HUES6 (cell line): ENCODE results near the gene GAL.
A peak's percentile ranks its signal among the peaks of the same experiment; 100 is the strongest.
"Not testable (repeated sequence)": the region's sequence is repeated elsewhere in the genome, so short reads cannot be mapped to it uniquely, and the experiment has no call there.

Experiments used
- H3K27ac ChIP-seq: 2 replicates; pipeline ENCODE4 v1.7.0; 2013; ENCODE audit warnings: low read depth, mild to moderate bottlenecking, low read length, inconsistent platforms
- H3K27me3 ChIP-seq: 2 replicates; pipeline ENCODE4 v1.6.1; 2013; ENCODE audit warnings: low read length; ENCODE audit not compliant: control insufficient read depth, insufficient read depth
- H3K36me3 ChIP-seq: 2 replicates; pipeline ENCODE4 v1.6.1; 2013; ENCODE audit warnings: low read length; ENCODE audit not compliant: control insufficient read depth, insufficient read depth
- H3K4me1 ChIP-seq: 2 replicates; pipeline ENCODE4 v1.6.1; 2013; ENCODE audit warnings: low read length; ENCODE audit not compliant: control insufficient read depth, insufficient read depth
- H3K4me3 ChIP-seq: 2 replicates; pipeline ENCODE4 v1.5.1; 2013; ENCODE audit warnings: low read depth, low read length
- H3K9ac ChIP-seq: one replicate; pipeline ENCODE4 v1.6.1; 2013; ENCODE audit warnings: mild to moderate bottlenecking, low read length
- H3K9me3 ChIP-seq: 2 replicates; pipeline ENCODE4 v1.6.1; 2013; ENCODE audit warnings: low read depth, low read length; ENCODE audit not compliant: control insufficient read depth, insufficient read depth

Gene GAL, protein sequence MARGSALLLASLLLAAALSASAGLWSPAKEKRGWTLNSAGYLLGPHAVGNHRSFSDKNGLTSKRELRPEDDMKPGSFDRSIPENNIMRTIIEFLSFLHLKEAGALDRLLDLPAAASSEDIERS

DNA sequence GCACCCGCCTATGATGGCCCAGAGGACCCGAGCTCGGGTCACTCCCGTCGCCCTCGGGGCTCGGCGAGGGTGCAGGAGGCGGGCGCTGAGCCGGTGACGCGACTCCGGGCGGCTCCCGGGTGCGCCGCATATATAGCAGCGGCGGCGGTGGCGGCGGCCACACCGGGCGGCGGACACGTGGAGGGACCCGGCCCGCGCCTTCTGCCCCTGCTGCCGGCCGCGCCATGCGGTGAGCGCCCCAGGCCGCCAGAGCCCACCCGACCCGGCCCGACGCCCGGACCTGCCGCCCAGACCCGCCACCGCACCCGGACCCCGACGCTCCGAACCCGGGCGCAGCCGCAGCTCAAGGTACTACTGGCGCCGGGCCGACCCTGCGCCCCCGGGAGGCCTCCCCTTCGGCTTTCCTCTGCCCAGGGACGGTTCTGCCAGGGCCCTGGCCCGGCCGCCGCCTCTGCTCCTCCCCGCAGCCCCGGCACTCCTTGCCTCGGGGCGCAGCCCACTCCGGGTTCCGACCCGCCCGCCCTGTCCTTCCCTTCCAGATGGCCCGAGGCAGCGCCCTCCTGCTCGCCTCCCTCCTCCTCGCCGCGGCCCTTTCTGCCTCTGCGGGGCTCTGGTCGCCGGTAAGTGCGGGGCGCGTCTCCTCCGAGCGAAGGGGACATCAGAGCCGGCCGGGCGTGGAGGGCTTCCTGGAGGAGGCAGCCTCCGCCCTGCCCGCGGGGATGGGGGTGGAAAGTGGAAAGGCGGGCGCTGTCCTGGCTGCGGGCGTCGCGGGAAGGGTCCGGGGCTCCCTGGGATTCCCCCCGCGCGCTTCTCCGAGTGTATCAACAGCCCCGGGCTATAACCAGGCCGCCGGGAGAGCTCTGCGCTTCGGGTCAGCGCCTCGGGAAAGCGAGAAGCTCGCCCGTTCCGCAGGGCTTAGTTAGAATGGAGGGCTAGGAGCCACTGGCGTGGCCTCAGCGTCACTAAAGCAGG lies at the start of gene GAL:
TSS of gene GAL (plus strand) at position 160 of the 972 bp plus-strand sequence. CDS start at position 540, 380 bp downstream.
- H3K27me3 ChIP-seq, result peaks cover 36% of the 10 kb centered on the region
- H3K27ac ChIP-seq, result peak within 1 kb of the TSS; percentile 82; the same call in 1 of the 2 replicates
- peaks cover 46% of the 10 kb centered on the region for H3K36me3 ChIP-seq
- H3K9ac ChIP-seq, result peak within 1 kb of the TSS; percentile 89
- H3K4me3 ChIP-seq, result peak within 1 kb of the TSS; percentile 76
- no peaks in the 10 kb centered on the region for H3K9me3 ChIP-seq
- peaks cover 47% of the 10 kb centered on the region for H3K4me1 ChIP-seq

DNA sequence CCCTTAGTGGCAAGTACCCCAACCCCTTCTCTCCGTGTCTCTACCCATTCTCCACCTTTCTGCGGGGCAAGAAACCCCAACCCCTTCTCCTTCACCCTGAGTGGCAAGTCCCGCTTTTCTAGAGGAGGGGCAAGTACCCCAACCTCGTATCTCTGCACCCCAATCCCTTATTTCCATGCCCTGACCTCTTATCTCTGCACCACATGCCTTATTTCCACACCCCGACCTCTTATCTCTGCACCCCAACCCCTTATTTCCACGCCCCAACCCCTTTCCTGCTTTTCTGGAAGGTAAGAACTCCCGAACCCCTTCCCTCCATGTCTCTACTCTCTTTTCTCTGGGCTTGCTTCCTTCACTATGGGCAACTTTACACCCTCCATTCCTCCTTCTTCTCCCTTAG lies 49.7 kb upstream of the GAL start:
- not testable (repeated sequence) for H3K9me3 ChIP-seq, H3K36me3 ChIP-seq, H3K27me3 ChIP-seq
- Histone ChIP-seq H3K4me1 (peaks cover 25% of the 10 kb centered on the region), H3K4me3 (peak overlapping the region; percentile 33; the same call in 1 of the 2 replicates), H3K9ac (peak overlapping the region; percentile 74), H3K27ac (peak overlapping the region; percentile 47; the same call in 1 of the 2 replicates)

DNA sequence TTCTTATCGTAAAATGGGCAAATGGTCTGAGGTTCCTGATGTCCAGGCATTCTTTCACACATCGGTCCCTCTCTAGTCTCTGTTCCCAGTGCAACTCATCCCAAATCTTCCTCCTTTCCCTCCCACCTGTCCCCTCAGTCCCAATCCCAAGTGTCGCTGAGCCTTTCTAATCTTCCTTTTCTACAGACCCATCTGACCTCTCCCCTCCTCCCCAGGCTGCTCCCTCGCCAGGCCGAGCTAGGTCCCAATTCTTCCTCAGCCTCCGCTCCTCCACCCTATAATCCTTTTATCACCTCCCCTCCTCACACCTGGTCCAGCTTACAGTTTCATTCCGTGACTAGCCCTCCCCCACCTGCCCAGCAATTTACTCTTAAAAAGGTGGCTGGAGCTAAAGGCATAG lies 49.2 kb upstream of the GAL start:
- H3K9me3 ChIP-seq, H3K27me3 ChIP-seq, H3K36me3 ChIP-seq, H3K27ac ChIP-seq: not testable (repeated sequence)
- Histone ChIP-seq H3K4me3 (peak overlapping the region; percentile 33; the same call in 1 of the 2 replicates), H3K4me1 (peaks cover 25% of the 10 kb centered on the region), H3K9ac (peak overlapping the region; percentile 74)

DNA sequence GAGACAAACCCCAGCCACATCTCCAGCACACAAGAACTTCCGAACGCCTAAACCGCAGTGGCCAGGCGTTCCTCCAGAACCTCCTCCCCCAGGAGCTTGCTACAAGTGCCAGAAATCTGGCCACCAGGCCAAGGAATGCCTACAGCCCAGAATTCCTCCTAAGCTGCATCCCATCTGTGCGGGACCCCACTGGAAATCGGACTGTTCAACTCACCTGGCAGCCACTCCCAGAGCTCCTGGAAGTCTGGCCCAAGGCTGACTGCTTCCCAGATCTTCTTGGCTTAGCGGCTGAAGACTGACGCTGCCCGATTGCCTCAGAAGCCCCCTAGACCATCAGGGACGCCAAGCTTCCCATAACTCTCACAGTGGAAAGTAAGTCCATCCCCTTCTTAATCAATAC lies 48.5 kb upstream of the GAL start:
- Histone ChIP-seq H3K4me1 (peaks cover 25% of the 10 kb centered on the region), H3K9ac (peak overlapping the region; percentile 40)
- H3K36me3 ChIP-seq, H3K9me3 ChIP-seq, H3K4me3 ChIP-seq, H3K27ac ChIP-seq, H3K27me3 ChIP-seq: not testable (repeated sequence)

DNA sequence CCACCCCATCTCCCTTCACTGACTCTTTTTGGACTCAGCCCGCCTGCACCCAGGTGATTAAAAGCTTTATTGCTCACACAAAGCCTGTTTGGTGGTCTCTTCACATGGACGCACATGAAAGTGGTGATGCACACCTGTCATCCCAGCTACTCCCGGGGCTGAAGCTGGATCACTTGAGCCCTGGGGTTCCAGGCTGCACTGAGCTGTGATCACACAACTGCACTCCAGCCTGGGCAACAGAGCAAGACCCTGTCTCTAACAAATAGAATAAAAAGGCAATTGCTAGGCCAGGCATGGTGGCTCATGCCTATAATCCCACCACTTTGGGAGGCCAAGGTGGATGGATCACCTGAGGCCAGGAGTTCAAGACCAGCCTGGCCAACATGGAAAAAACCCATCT lies 45.0 kb upstream of the GAL start:
- not testable (repeated sequence) for H3K4me1 ChIP-seq, H3K36me3 ChIP-seq, H3K27me3 ChIP-seq, H3K4me3 ChIP-seq
- H3K9ac ChIP-seq, result peak overlapping the region; percentile 60
- peaks cover 19% of the 10 kb centered on the region; the same call in 1 of the 2 replicates for H3K9me3 ChIP-seq
- H3K27ac ChIP-seq, result peak overlapping the region; percentile 62; the same call in 1 of the 2 replicates

DNA sequence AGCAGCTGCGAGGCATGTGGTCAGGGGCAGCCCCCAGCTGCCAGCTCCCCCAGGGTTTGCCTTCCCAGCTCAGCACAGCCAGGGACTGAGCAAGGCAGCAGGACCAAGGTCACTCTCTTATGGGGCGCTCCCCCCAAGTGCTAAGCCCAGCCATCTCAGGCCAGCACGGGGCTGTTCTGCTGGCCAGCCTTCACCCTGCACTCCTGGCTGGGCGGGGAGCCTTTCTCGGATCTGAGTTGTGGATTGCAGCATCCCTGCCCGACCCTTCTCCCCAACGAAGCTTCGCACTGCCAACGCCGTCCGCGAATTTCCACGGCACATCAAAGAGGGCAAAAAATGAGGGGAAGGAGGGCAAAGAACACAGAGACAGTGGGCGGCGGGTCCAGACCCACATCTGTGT lies 42.5 kb upstream of the GAL start:
- no peaks in the 10 kb centered on the region for H3K27me3 ChIP-seq
- no peaks in the 10 kb centered on the region; the same call in 1 of the 2 replicates for H3K36me3 ChIP-seq

DNA sequence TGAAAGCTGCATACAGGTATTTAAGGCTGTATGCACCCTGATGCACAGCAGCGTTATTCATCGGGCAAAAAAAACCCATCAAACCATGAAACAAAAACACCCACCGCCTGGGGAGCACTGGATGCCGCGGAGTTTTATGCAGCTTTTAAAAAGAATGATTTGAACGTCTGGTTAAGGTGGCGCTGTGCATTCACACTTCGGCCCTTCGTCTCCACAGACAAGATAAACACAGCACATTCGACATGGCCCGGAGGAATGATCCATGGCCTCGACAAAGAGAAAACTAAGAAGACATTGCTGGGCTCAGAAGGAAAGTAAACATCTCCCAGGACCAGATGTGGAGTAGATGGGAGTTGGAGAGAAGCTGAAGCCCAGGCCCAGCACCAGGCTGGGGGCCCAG lies 40.8 kb upstream of the GAL start:
- Histone ChIP-seq H3K9ac (no peak overlapping the region), H3K9me3 (peaks cover 39% of the 10 kb centered on the region), H3K27ac (no peak overlapping the region), H3K4me1 (no peaks in the 10 kb centered on the region), H3K36me3 (no peaks in the 10 kb centered on the region; the same call in 1 of the 2 replicates), H3K27me3 (no peaks in the 10 kb centered on the region), H3K4me3 (no peak overlapping the region)

More for the DNA sequence above, 42.5 kb upstream of the GAL start:
- peaks cover 30% of the 10 kb centered on the region for H3K9me3 ChIP-seq
- H3K4me1 ChIP-seq, result no peaks in the 10 kb centered on the region
- no peak overlapping the region for H3K4me3 ChIP-seq
- no peak overlapping the region for H3K9ac ChIP-seq
- H3K27ac ChIP-seq, result no peak overlapping the region

DNA sequence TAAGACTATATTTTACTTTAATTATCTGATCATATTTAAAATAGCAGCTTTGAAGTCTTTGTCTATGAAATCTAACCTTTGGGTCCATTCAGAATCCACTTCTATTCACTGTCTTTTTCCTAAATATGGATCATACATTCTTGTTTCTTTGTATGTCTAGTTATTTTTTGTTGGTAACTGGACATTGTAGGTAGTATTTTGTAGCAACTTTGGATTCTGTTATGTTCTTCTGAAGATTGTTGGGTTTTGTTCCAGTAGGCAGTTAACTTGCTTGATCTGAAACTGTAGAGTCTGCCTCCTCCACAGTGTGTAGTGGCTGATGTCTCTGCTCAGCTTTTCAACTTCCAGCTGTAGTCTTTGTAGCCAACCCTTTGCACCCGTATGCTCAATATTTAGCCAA lies 37.5 kb upstream of the GAL start:
- no peaks in the 10 kb centered on the region for H3K36me3 ChIP-seq
- peaks cover 25% of the 10 kb centered on the region for H3K9me3 ChIP-seq
- no peaks in the 10 kb centered on the region for H3K27me3 ChIP-seq
- no peak overlapping the region for H3K27ac ChIP-seq
- H3K9ac ChIP-seq, result no peak overlapping the region
- H3K4me3 ChIP-seq, result no peak overlapping the region
- peaks cover 10% of the 10 kb centered on the region; the same call in 1 of the 2 replicates for H3K4me1 ChIP-seq

DNA sequence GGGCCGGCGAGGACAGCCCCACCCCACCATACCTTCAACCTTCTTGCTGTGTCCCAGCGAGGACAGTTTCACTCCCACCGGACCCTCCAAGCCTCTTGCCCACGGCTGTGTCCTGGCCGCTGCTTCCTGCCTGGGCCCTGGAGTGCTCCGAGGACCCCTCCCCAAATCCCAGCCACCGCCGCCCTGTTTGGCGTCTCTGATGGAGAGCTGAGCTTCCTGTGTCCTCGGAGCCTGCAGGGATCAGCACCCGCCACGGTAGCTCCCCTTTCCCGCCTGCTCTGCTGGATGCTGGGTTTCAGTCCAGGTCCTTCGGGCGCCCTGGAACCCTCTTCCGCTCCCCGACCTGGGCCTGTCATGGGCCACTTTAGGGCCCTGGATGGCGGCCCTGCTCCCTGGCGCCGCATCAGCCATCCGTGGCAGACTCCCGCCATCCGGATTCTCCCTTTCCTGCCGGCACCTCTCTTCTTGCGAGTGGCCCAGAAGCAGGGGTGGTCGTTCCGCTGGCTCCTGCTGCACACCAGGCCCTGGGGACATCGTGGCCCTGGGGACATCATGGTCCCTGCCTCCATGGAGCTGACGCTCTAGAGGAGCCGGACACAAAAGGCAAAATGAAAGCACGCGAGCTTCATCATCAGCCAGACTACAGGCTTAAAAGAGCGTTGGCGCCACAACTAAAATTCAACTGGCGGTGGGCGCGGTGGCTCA lies 34.3 kb upstream of the GAL start:
- Histone ChIP-seq H3K27me3 (no peaks in the 10 kb centered on the region), H3K27ac (no peak overlapping the region), H3K9me3 (peaks cover 23% of the 10 kb centered on the region), H3K4me3 (no peak overlapping the region), H3K4me1 (peaks cover 11% of the 10 kb centered on the region; the same call in 1 of the 2 replicates), H3K9ac (no peak overlapping the region), H3K36me3 (no peaks in the 10 kb centered on the region)

DNA sequence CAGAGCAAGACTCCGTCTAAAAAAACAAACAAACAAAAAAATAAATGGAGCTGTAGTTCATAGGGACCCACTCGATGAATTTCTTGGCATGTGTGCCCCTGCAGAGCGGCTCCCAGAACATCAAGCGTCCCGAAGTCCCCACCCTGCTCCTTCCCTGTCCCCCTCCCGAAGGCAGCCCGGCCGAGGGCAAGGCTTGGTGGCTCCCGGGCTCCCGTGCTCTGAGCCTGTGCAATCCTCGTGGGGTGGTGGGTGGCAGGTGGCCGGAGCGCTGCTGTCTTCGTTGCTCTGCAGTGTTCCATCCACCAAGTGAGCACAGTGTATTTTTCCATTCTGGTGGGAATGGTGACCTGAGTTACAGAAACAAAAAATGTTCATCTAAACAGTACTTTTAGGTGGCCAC lies 33.5 kb upstream of the GAL start:
- H3K27me3 ChIP-seq, result no peaks in the 10 kb centered on the region
- H3K4me1 ChIP-seq, result peaks cover 11% of the 10 kb centered on the region; the same call in 1 of the 2 replicates
- H3K9me3 ChIP-seq, result peaks cover 25% of the 10 kb centered on the region
- H3K9ac ChIP-seq, result no peak overlapping the region
- no peak overlapping the region for H3K27ac ChIP-seq
- H3K4me3 ChIP-seq, result no peak overlapping the region
- no peaks in the 10 kb centered on the region for H3K36me3 ChIP-seq
